Heart right ventricle (tissue), 16 donors: ENCODE results near the gene RAB24. TPM values are rescaled to one million over a fixed set of nuclear protein-coding genes. Genes with fewer than 3 reads are reported as not detected.

Source experiments
- ATAC-seq, 8 donors: fragments of 200-7000 bp; cut with Tn5 transposase; one replicate each; pipeline ENCODE4 v1.9.1; 2020; ENCODE audit warnings: mild to moderate bottlenecking in 8 of 8, moderate library complexity in 8 of 8, moderate number of reproducible peaks in 1 of 8
- DNase-seq, 2 donors: peaks; one replicate each; pipeline ENCODE4 v3.0.0-alpha.2; 2020
- H3K27ac ChIP-seq, 10 donors: fragments of 200-600 bp; sonication (generic) in 2 of 10; one replicate each; pipeline versions ENCODE4 v1.5.0 to v1.8.0; 2020 to 2022; ENCODE audit warnings: mild to moderate bottlenecking in 3 of 10
- H3K27me3 ChIP-seq, 7 donors: fragments of 200-600 bp; one replicate each; pipeline ENCODE4 v1.8.0; 2021 to 2022; ENCODE audit warnings: mild to moderate bottlenecking in 2 of 7
- H3K36me3 ChIP-seq, 9 donors: fragments of 200-600 bp; sonication (generic) in 1 of 9; one replicate each; pipeline versions ENCODE4 v1.5.0 to v1.8.0; 2020 to 2022; ENCODE audit warnings: mild to moderate bottlenecking in 2 of 9
- H3K4me1 ChIP-seq, 9 donors: fragments of 200-600 bp; sonication (generic) in 1 of 9; one replicate each; pipeline versions ENCODE4 v1.5.0 to v1.8.0; 2020 to 2022; ENCODE audit warnings: mild to moderate bottlenecking in 4 of 9
- H3K4me3 ChIP-seq, 10 donors: fragments of 200-600 bp; sonication (generic) in 2 of 10; one replicate each; pipeline versions ENCODE4 v1.5.0 to v1.8.0; 2020 to 2022; ENCODE audit warnings: mild to moderate bottlenecking in 7 of 10, moderate library complexity in 2 of 10
- H3K9me3 ChIP-seq, 11 donors: fragments of 200-600 bp in 10 of 11; sonication (generic) in 2 of 11; one replicate each; pipeline versions ENCODE4 v1.5.0 to v1.8.0; 2013 to 2022; ENCODE audit warnings: mild to moderate bottlenecking in 2 of 11, control low read depth in 1 of 11, moderate library complexity in 1 of 11
- CTCF ChIP-seq, 9 donors: fragments of 200-600 bp; sonication (generic) in 2 of 9; IDR thresholded peaks; one replicate each; pipeline versions ENCODE4 v1.5.0 to v1.8.0; 2021 to 2022; ENCODE audit warnings: antibody characterized with exemption in 9 of 9, mild to moderate bottlenecking in 5 of 9, moderate library complexity in 1 of 9
- WGBS, 2 donors: extraction: QIAGEN DNeasy Blood & Tissue Kit; methylation state at CpG; one replicate each; pipeline ENCODE4 v1.1.7; 2013; ENCODE audit warnings: inconsistent platforms in 1 of 2; 5-methylcytosine and 5-hydroxymethylcytosine counted together
- intact Hi-C, 10 donors: fragments of 100-400 bp; cut with DNase I; formaldehyde crosslinking; loops; one replicate each; pipeline versions ENCODE4 v1.11.1 to v1.14.2; 2022
- polyA plus RNA-seq, 2 donors: library from polyadenylated mRNA; stranded (reverse); fragments of 200-250 nt; gene quantifications; one replicate each; pipeline ENCODE4 v1.2.3, GENCODE V29; 2013
- total RNA-seq, 10 donors: library from RNA; stranded (reverse); fragmentation: NEBNext Ultra II Directional in 3 of 10; extraction: Animal tissue kit (Norgen Biotek cat#: 25700) in 3 of 10; gene quantifications; one replicate each; pipeline versions ENCODE4 v1.2.1 to v1.2.4, GENCODE V29; 2021 to 2023
- donor health status: Arrhythmogenic right ventricular cardiomyopathy.
- donor health status: ischemic (EF 13 %, LVEDD 7.1; RV severe dilation, severe dysfunction).
- donor health status: healthy with polysubstance abuse.
- donor health status: DM: no; HTN: yes; CAD: no.
- donor health status: DM: no; HTN: no; CAD: no.
- donor health status: ischemic (EF 25% LVEDD 6.9; RV normal size, moderate dysfunction).
- donor health status: ischemic (EF 25% LVEDD 5.7; RV mildly dilated, moderate dysfunction).
- donor health status: healthy.
- donor health status: DM: yes; HTN: yes; CAD: no.
- donor health status: Ischemic cardiomyopathy.
- donor health status: ischemic (EF 35%, LVEDD 5.7; RV mildly dilated, moderate dysfunction).
- donor health status: nonischemic (EF 11% LVEDD 7.7; RV severe dilation, severe dysfunction).
- donor health status: DM: yes; HTN: yes; CAD: no.
- donor health status: PGD.
- donor health status: ischemic (EF 29% LVEDD 5.4; RV normal size, mild dysfunction).
- donor health status: nonischemic (EF 23%, LVEDD 6.1; RV moderate dilation, normal function).

RAB24 gene
- total and polyA plus RNA-seq, 12 donors = 14.7 to 39.4 (median 19.7) TPM

GRCh38 chr5:177328545-177329231 lies 25.2 kb upstream of the RAB24 start:
- Histone ChIP-seq H3K4me3 (no peak overlapping the region), H3K36me3 (peaks cover 0 to 50% (median 9%) of the 10 kb centered on the region in 9 donors), H3K27me3 (no peaks in the 10 kb centered on the region), H3K4me1 (peaks cover 0 to 16% (median 11%) of the 10 kb centered on the region in 9 donors), H3K27ac (peak overlapping the region in 6 of 10 donors; percentile 40 to 71 (median 65)), H3K9me3 (no peaks in the 10 kb centered on the region)
- WGBS, 2 donors = 90 to 95% methylated on average over 19 of the region's 19 CpGs
- intact Hi-C loops = loop anchor here in 2 of 10 donors (5.0 to 10.0 kb wide), 2 partner anchors 44 to 46 kb away; no protein-coding TSS in a partner anchor
- ATAC-seq (no peak), DNase-seq (no peak)
- TF ChIP-seq CTCF (IDR thresholded peaks at IDR 0.05) = no peak

- 65 to 67% methylated on average over 28 of the region's 28 CpGs for whole genome bisulfite sequencing, 2 donors
- TF ChIP-seq CTCF (IDR thresholded peaks at IDR 0.05) = no peak
- Histone ChIP-seq H3K27ac (peak overlapping the region in 9 of 10 donors; percentile 38 to 74 (median 62)), H3K36me3 (peaks cover 0 to 43% (median under 1%) of the 10 kb centered on the region in 9 donors), H3K4me1 (peaks cover 0 to 16% (median 11%) of the 10 kb centered on the region in 9 donors), H3K27me3 (no peaks in the 10 kb centered on the region), H3K4me3 (no peak overlapping the region), H3K9me3 (no peaks in the 10 kb centered on the region)
- peak in 1 of 2 donors; percentile 62 for DNase-seq
- intact Hi-C loops = loop anchor here in 2 of 10 donors (5.0 to 10.0 kb wide), 2 partner anchors 44 to 47 kb away; no protein-coding TSS in a partner anchor
- ATAC-seq = peak; percentile 72 to 96 (median 89)
These were observed 24.3 kb upstream of the RAB24 start for GRCh38 chr5:177327539-177328522.

GRCh38 chr5:177325868-177326381 lies 22.4 kb upstream of the RAB24 start:
- no peak for DNase-seq
- TF ChIP-seq CTCF (IDR thresholded peaks at IDR 0.05) = no peak
- Histone ChIP-seq H3K4me1 (peaks cover 0 to 17% (median 11%) of the 10 kb centered on the region in 9 donors), H3K36me3 (peaks cover 0 to 26% (median 0%) of the 10 kb centered on the region in 9 donors), H3K27ac (no peak overlapping the region), H3K9me3 (no peaks in the 10 kb centered on the region), H3K4me3 (no peak overlapping the region), H3K27me3 (no peaks in the 10 kb centered on the region)
- no peak for ATAC-seq
- intact Hi-C loops = loop anchor here in 2 of 10 donors (5.0 to 10.0 kb wide), 2 partner anchors 46 to 49 kb away; no protein-coding TSS in a partner anchor
- 89 to 91% methylated on average over 1 of the region's 1 CpG for WGBS, 2 donors

GRCh38 chr5:177320879-177321278 lies 17.4 kb upstream of the RAB24 start:
- Histone ChIP-seq H3K9me3 (no peaks in the 10 kb centered on the region), H3K27me3 (no peaks in the 10 kb centered on the region), H3K36me3 (peaks cover 0 to 20% (median 0%) of the 10 kb centered on the region in 9 donors), H3K4me1 (peaks cover 0 to 11% (median 0%) of the 10 kb centered on the region in 9 donors), H3K27ac (no peak overlapping the region), H3K4me3 (no peak overlapping the region)
- no peak for TF ChIP-seq CTCF (IDR thresholded peaks at IDR 0.05)
- 86 to 91% methylated on average over 7 of the region's 7 CpGs for WGBS, 2 donors
- no peak for DNase-seq
- intact Hi-C loops = loop anchor here in 1 of 10 donors (10.0 kb wide), 1 partner anchor 54 kb away; no protein-coding TSS in a partner anchor
- ATAC-seq = peak in 3 of 8 donors; percentile 30 to 50 (median 48)
